K562 (cell line): Measurements from ENCODE around the gene CD14.

Source experiments
- HCFC1 ChIP-seq: IDR thresholded peaks from 2 replicates; pipeline ENCODE4 v1.6.1; 2012; ENCODE audit warnings: low read depth, low read length, improper control_type of control experiment
- PTBP1 ChIP-seq: fragments of 200-400 bp; formaldehyde crosslinking; IDR thresholded peaks from 2 replicates; pipeline ENCODE4 v1.6.1; 2017; ENCODE audit warnings: low read depth, low read length
- RFX5 ChIP-seq: IDR thresholded peaks from 2 replicates; pipeline ENCODE4 v1.6.1; 2011; ENCODE audit warnings: low read depth, mild to moderate bottlenecking, improper control_type of control experiment, low read length
- RNF2 ChIP-seq: sonication (generic); IDR thresholded peaks from 2 replicates; pipeline ENCODE4 v1.6.1; 2016
- TBL1XR1 ChIP-seq, 2 experiments: IDR thresholded peaks; 2 replicates each; pipeline ENCODE4 v1.6.1; 2012; ENCODE audit warnings: improper control_type of control experiment in 2 of 2, low read length in 2 of 2, mild to moderate bottlenecking in 1 of 2
- TSHZ1 ChIP-seq: fragments of 250-450 bp; sonication (Bioruptor Pico); IDR thresholded peaks from 2 replicates; pipeline ENCODE4 v1.4.0; 2020; ENCODE audit warnings: mild to moderate bottlenecking, moderate library complexity
- ZBTB49 ChIP-seq: sonication (generic); formaldehyde crosslinking; IDR thresholded peaks from 2 replicates; pipeline ENCODE4 v1.8.0; 2022; ENCODE audit warnings: missing genetic modification reagents, mild to moderate bottlenecking, borderline replicate concordance
- ZNF124 ChIP-seq: sonication (generic); formaldehyde crosslinking; IDR thresholded peaks from 2 replicates; pipeline ENCODE4 v1.8.1; 2022; ENCODE audit warnings: missing genetic modification reagents
- ZNF3 ChIP-seq: fragments of 250-450 bp; sonication (Bioruptor Pico); IDR thresholded peaks from 2 replicates; pipeline ENCODE4 v1.5.0; 2021; ENCODE audit warnings: mild to moderate bottlenecking, moderate library complexity
- TF ChIP-seq, protein P1 (sequence below), 3 experiments: IDR thresholded peaks in 2 of 3; conservative IDR thresholded peaks in 1 of 3; 2 replicates each; pipeline ENCODE4 v1.5.1; 2011 to 2012; ENCODE audit warnings: low read length in 3 of 3, mild to moderate bottlenecking in 3 of 3, control low read depth in 2 of 3, improper control_type of control experiment in 1 of 3, inconsistent platforms in 1 of 3, low read depth in 1 of 3, mixed read lengths in 1 of 3, moderate library complexity in 1 of 3; ENCODE audit not compliant: insufficient read depth in 2 of 3

GRCh38 chr5:140622301-140622700 is 10.7 kb downstream of the CD14 start:
- TF ChIP-seq, protein P1, sequence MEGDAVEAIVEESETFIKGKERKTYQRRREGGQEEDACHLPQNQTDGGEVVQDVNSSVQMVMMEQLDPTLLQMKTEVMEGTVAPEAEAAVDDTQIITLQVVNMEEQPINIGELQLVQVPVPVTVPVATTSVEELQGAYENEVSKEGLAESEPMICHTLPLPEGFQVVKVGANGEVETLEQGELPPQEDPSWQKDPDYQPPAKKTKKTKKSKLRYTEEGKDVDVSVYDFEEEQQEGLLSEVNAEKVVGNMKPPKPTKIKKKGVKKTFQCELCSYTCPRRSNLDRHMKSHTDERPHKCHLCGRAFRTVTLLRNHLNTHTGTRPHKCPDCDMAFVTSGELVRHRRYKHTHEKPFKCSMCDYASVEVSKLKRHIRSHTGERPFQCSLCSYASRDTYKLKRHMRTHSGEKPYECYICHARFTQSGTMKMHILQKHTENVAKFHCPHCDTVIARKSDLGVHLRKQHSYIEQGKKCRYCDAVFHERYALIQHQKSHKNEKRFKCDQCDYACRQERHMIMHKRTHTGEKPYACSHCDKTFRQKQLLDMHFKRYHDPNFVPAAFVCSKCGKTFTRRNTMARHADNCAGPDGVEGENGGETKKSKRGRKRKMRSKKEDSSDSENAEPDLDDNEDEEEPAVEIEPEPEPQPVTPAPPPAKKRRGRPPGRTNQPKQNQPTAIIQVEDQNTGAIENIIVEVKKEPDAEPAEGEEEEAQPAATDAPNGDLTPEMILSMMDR (IDR thresholded peaks at IDR 0.05 in 2 of 3, conservative IDR thresholded peaks at IDR 0.05 in 1 of 3; ENCODE audit: insufficient read depth in 2 of 3, low read depth in 1 of 3, low read length in 3 of 3) = no peak
- TF ChIP-seq RNF2 (no peak), TSHZ1 (CRISPR knock-in tag) (no peak), HCFC1 (no peak), ZBTB49 (CRISPR knock-in tag) (no peak), ZNF124 (CRISPR knock-in tag) (no peak), PTBP1 (no peak), RFX5 (no peak), TBL1XR1 (IDR thresholded peaks at IDR 0.05; ENCODE audit: low read length in 2 of 2) (no peak), ZNF3 (CRISPR knock-in tag) (no peak)
